ACHN (cell line): ENCODE results near the gene S100A5.
"Not testable (repeated sequence)": the region's sequence is repeated elsewhere in the genome, so short reads cannot be mapped to it uniquely, and the experiment has no call there.

ENCODE experiments used
- DNase-seq: peaks from one replicate; pipeline ENCODE4 v3.0.0-alpha.2; 2015
- in situ Hi-C: cut with HindIII; loops from 2 replicates; pipeline ENCODE4 v1.10.0; 2017; ENCODE audit warnings: low sequenced_read_pairs, low pct_ligation_motif_present, low pct_unique_long_range_greater_than_20kb

S100A5 gene

DNA sequence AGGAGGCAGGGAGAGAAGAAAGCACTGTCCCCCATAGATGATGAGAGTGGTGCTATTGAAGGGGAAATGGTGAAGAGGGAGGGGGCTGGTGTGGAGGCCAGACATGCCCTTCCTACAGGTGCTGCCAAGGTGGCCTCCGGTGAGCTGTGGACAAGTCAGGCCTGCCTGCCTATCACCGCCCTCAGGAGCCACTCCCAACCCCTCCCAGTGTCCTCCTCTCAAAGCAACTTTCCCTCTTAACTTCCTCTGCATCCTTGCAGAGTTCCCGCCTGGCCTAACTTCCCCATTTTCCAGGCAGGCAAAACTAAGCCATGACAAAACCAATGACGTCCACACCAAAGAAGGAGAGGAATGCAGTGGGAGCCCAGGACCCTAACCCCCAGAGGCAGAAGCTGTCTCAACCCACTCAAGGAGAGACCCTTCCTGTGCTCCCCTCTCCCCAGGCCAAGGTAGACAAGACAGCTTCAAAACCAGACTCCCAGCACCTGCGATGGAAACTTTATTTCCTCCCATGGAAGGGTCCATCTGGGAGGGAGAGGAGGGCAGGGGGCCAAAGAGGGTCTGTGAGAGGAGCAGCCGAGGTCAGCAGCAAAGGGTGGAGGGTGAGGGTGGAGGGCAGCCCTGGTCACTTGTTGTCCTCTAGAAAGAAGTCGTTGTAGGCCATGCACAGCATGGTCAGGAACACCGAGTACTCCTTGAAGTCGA, 3.9 kb downstream of the S100A5 start:
- no peak for DNase-seq
- in situ Hi-C loops: no loop called here

DNA sequence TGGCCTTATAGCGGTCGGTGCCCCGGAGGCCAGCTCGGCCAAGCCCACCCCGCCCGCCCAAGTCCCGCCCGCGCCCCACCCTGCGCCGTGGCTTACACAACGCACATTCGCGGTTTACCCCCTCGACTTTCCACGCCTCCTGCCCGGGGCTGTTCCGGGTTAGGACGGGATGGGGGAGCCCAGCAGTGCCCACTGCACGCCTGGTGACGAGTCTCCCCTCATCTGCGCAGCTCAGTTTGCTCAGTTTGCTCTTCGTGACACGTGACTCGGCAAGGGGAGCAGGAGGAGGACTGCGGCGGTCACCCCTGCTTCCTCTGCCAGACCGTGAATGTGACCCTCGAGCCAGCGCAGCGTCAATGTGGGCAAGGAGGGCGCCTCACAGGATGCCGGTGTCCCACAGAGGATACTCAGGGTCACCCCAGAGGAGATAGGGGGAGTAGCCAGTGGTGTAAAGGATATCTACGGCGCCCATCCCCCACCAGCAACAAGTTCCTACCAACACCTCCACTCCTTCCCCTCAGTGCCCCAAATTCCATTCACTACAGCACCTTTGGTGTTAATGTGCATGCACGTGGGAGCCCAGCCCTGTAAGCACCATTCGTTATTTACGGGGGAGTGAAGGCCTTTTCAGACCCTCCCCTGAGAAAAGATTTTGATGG, 4.6 kb downstream of the S100A5 start:
- peak; percentile 96 for DNase-seq
- in situ Hi-C loops: no loop called here

DNA sequence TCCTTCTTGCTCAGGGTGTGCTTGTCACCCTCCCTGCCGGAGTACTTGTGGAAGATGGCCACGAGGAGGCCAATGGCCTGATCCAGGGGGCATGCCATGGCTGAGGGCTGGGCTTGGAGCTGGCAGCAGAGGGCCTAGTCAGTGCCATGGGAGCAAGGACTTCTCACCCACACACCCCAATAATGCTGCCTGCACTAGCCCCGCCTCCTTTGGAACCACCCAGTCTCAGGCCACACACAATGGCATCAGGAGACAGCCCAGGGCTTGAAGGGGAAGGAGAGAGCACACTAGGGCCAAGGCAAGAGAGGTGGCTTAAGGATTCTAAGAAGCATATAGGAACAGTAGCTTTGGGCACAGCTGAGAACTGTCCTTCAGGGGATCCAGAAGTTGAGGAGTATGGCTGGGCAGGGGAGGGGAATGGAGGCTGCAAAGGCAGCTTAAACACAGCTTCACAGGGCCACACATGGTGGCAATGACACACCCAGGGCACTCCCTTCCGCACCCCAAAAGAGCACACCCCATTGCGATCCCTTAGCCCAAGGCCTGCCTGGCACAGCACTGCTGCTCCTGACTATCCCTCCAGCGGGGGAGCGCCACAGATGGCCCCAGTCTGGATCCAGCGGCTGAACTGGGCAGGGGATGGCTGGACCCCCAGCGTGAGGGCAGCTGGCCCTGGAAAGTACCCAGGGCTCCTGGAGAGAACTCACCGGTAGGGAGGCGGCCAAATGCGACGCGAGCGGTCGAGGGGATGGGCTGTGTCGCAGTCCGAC, 5.3 kb downstream of the S100A5 start, which contains the start of gene S100A6:
S100A6 (minus strand) TSS at position 750 of the 770 bp plus-strand sequence; CDS start at position 98, 652 bp downstream.
- in situ Hi-C loops: no loop called here

DNA sequence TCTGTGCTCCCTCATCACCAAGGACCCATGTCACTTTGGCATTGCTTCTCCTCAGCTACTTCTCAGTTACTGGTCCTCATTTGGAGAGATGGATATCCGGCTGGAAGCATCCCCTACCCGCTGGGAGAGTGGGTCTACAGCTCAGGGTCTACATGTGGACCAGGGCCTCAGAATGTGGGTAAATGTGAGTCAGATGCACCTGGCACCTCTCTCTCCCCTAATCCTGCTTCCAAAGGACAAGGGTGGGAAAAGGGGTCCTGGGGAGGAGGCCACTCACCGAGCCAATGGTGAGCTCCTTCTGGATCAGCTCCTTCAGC, 5.9 kb downstream of the S100A5 start:
- DNase-seq: no peak
- in situ Hi-C loops: no loop called here

More for the DNA sequence above, 5.3 kb downstream of the S100A5 start, which contains the start of gene S100A6:
- DNase-seq: peak; percentile 46

DNA sequence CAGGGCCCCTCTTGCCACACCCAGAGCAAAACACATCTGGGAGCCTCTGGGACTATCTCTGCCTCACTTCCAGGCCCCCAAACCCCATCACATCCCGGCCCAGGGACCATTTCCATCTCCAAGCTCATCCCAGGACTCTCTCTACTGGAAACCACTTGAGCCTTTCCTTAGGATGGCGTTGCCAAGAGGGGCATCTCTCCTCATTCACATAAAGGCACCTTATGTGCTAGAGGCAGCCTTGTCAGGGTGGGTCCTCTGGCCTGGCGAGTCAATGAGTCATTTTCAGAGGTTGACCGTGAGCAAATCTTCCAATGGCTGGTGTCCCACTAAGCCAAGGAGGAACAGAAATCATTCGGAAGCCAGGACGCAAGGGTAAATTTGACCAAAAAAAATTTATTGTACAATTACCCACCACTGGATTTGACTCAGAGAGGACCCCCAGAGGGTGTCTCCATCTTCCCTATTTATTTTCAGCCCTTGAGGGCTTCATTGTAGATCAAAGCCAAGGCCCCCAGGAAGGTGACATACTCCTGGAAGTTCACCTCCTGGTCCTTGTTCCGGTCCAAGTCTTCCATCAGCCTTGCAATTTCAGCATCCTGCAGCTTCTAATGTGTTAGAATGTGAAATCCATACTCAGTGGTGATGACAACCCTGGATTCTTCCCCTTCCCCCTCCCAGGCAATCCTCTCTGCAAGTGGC, 6.4 kb downstream of the S100A5 start:
- peak; percentile 55 for DNase-seq
- in situ Hi-C loops: no loop called here

DNA sequence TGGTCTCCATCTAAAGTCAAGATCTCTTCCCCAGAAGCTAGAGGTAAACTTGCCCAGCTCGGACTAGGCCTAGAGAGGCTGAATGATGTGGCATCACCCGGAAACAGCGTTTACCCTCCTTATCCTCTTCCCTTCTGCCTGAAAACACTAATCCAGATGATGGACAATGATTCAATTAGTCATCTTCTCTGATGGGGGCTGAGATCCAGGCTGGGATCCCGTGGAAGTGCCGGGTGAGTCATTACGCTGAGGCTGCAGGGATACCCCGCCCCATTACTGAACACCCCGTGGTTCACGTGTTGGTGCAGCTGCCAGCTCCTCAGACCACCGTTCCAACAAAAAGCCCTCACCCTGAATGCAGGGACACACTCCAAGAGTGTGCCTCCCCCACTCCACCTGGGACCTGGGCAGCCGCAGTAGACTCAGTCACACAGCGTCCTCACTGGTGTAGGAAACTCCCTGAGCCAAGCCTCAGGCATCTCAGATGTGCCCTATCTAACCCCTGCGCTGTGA, 7.0 kb downstream of the S100A5 start:
- peak; percentile 95 for DNase-seq

DNA sequence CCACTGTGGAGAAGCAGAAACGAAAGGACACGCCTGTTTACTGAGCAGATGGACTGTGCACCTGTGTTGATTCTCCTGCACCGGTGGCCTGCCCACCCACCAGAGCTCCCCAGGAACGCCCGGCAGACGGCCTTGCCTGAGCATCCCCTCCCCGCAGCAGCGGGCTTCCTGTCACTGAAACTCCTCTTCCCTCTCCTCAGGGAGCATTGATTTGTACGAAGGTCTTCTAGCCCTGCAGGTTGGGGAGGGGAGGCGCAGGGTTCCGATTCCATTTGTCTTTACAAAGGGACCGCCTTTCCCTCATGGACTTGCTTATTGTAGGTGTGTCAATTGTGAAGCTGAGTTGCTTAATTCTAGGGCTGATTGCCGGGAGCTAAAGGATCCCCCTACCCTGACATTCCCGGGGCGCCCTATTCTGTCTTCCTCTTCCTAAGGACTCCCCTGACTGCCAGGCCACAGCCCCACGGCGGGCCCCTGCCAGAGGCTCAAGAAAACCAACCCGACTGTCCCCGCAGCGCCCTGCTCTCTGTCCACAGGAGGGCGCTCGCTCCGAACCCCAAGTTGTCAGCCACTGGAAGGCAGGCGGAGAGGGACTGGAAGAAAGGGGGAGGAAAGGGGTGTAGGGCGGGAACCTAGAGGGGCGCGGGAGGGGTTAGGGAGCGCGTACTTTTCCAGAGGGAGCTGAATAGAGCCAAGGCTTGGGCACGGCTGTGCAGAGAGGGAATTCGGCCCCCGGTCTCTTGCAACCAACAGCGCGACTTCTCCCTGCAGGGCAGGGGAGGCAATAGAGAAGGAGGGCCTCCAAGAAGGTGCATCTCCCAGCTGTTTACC, 7.8 kb downstream of the S100A5 start:
- peak; percentile 95 for DNase-seq

More for the DNA sequence above, 7.0 kb downstream of the S100A5 start:
- in situ Hi-C loops: no loop called here

DNA sequence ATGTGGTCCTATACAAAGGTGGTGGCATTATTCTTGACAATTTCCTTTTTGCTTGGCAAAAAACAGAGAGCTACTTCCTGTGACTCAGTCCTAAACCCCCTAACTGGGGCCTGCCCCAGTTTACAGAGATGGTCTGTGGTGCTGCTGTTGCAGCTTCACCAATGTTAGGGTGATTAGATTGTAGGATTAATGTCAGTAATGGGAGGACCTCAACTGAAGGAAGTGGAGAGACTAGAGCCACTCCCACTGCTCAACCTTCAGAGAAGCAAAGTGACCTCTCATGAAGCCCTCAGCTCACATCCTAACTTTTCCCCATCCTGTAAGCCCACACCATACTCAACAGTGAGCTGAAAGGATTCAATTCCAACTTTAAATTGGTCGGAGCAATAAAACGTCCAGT, 8.6 kb downstream of the S100A5 start:
- in situ Hi-C loops: no loop called here
- no peak for DNase-seq

More for the DNA sequence above, 7.8 kb downstream of the S100A5 start:
- in situ Hi-C loops: no loop called here

DNA sequence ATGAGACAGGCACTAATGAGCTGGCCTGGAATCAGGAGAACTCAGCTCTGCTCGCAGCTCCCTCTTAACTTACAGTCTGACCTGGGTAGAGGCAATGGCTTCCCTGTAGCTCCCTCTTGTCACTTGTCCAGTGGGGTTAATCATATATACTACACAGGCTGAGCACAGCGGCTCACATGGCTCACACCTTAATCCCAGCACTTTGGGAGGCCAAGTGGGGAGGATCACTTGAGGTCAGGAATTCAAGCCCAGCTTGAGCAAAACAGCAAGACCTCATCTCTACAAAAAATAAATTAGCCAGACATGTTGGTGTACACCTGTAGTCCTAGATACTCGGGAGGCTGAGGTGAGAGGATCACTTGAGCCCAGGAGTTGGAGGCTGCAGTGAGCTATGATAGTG, 9.1 kb downstream of the S100A5 start:
- no peak for DNase-seq
- in situ Hi-C loops: no loop called here

DNA sequence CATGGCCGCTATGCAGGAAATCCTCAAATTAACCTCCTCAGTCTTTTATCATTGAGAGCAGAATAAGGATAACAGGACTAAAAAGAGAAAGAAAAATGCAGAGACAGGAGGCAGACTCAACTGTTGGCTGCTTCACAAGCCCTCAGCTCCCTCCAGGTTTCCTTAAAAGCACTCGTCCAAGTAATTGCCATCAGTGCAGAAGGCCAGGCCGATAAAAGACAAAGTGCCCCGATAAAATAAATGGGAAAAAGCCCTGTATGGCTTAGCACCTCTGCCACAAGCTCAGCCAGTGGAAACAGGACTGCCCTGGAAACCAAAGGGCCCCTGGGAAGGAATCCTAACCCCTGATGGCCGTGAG, 13.1 kb downstream of the S100A5 start:
- in situ Hi-C loops: no loop called here

DNA sequence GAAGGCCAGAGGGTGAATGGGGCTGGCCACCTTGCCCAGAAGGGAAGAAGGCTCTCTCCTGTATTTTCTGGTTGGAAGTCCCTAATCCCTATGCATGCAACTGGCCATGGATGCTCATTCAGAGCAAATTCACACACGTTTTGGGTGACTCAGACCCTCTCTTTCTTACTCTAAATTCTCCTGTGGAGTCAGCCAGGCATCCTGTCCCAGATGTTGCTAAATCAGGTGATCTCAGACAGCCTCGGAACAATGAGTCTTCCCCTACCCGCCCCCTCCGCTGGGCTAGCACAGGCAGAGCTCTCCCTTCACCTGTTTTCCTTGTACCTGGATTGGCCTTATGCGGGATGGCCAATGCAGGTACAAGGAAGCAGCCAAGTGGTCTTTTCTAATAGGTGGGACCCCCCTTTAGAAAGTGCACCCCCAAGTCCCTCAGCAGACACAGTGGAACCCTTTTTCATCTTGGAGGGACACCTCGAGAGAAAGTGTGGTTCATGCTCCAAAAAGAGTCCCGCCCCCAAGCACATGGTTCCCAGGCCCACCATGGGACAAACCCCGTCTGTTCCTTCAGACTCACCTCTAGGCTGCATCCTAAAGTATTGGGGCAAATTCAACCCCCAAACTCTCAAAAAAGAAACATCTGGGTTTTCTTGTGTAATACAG, 13.6 kb downstream of the S100A5 start:
- in situ Hi-C loops: no loop called here
- no peak for DNase-seq

More for the DNA sequence above, 13.1 kb downstream of the S100A5 start:
- no peak for DNase-seq

DNA sequence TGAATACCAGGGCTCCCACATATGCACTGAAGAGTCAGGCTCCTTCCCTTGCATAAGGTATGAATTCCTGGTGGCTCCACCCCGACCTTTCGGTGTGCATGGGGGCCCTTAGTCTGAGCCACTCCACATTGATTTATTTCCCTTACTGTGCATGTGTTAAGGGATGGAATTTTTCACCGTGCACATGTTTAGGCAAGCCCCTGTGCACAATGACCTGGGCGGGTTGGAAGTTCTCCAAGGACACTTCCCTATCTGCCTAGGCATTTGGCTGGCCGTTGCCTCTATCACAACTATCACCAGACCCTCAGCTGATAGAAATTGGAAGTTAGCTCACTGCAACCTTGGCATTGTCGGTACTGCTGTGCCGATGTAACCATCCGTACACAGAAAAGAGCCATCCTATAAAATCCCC, 14.6 kb downstream of the S100A5 start:
- DNase-seq: no peak
- in situ Hi-C loops: no loop called here

DNA sequence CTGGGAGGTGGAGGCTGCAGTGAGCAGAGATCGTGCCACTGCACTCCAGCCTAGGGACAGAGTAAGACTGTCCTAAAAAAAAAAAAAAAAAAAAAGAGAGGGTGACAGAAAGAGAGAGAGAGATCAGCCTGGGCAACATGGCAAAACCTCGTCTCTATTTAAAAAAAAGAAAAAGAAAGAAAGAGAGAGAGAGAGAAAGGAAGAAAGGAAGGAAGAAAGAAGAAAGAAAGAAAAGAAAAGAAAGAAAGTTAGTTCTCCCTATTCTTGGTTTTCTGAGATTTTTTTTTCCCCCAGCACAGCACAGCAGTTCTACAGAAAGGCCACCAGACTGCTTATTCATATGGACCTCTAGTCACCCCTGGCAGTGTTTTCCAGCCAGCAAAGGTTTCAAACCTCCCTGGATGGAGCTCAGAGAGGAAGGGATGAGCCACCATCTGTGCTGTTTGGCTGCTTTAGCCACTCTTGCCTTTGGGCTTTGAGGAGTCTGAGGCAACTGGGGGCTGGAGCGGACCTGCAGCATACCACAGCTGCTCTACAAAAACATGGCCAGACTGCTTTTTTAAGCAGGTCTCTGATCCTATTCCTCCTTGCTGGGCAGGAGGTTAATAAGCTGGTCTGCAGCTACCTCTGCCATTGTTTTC, 15.5 kb downstream of the S100A5 start:
- in situ Hi-C loops: no loop called here
- DNase-seq: no peak

DNA sequence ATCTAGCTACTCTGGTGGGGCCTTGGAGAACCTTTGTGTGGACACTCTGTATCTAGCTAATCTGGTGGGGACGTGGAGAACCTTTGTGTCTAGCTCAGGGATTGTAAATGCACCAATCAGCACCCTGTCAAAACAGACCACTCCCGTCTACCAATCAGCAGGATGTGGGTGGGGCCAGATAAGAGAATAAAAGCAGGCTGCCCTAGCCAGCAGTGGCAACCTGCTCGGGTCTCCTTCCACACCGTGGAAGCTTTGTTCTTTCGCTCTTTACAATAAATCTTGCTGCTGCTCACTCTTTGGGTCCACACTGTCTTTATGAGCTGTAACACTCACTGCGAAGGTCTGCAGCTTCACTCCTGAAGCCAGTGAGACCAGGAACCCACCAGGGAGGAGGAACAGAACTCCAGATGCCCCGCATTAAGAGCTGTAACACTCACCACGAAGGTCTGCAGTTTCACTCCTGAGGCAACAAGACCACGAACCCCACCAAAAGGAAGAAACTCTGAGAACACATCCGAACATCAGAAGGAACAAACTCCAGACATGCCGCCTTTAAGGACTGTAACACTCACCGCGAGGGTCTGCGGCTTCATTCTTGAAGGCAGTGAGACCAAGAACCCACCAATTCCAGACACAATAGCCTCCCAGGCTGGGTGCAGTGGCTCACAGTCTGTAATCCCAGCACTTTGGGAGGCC, 18.2 kb downstream of the S100A5 start:
- in situ Hi-C loops, DNase-seq: not testable (repeated sequence)

DNA sequence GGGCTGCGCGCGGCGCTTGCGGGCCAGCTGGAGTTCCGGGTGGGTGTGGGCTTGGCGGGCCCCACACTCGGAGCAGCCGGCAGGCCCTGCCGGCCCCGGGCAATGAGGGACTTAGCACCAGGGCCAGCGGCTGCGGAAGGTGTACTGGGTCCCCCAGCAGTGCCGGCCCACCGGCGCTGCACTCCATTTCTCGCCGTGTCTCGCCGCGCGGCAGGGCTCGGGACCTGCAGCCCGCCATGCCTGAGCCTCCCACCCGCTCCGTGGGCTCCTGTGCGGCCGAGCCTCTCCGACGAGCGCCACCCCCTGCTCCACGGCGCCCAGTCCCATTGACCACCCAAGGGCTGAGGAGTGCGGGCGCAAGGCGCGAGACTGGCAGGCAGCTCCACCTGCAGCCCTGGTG, 18.9 kb downstream of the S100A5 start:
- in situ Hi-C loops, DNase-seq: not testable (repeated sequence)

DNA sequence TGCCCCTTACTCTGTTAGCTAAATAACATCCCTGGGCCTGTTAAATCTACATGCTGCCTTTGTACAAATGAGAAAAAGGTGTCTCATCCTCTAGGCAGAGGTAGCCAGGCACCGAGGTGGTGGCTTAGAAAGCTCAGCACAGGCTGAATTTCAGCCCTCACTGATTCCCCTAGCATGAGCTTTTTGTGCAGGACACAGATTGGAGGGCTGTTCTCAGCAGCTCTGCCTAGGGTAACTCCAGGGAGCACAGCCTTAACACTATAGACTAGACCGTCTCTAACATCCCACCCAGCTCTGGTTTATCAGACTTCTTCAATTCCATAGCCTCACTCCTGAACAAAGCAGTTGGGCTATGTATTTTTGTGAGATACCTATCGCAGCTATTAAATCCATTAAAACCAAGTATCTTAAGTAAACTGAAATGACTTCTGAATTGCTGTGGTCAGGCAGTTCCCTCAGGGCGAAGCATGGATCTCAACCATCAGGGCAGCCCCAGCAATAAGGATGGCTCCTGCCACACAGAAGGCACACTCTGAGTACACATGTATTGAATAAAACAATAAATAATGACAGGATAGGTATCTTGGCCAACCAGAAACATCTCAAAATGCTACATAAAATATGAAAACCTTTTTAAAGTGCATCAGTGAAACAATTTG, 19.8 kb downstream of the S100A5 start:
- no peak for DNase-seq
- in situ Hi-C loops: no loop called here
